C4-2B (cell line): ENCODE results near the gene SPECC1.

ENCODE experiments used
- ZFX ChIP-seq: fragments of 450-650 bp; IDR thresholded peaks from 2 replicates; pipeline ENCODE4 v1.6.1; 2017
- TF ChIP-seq, protein P1 (sequence below): fragments of 450-650 bp; conservative IDR thresholded peaks from 2 replicates; pipeline ENCODE4 v1.5.1; 2017; ENCODE audit warnings: mild to moderate bottlenecking

DNA sequence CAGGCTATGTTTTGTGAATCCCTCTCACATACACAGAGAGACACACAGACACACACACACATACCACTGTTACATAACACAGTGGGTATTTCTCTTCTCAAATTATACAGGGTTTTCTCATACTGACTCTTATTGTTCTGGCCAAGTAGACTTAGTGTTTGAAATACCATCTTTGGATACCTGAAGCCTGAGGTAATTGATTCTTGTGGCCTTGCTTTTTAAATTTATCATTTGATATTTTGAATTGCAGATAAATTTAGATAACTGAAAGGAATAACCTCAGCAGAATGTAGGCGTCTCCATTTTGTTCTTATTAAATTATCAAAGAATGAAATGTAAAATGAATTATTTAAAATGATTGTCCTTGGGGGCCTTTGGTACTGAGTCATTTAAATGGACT is 234.4 kb downstream of the SPECC1 start:
- TF ChIP-seq, protein P1, sequence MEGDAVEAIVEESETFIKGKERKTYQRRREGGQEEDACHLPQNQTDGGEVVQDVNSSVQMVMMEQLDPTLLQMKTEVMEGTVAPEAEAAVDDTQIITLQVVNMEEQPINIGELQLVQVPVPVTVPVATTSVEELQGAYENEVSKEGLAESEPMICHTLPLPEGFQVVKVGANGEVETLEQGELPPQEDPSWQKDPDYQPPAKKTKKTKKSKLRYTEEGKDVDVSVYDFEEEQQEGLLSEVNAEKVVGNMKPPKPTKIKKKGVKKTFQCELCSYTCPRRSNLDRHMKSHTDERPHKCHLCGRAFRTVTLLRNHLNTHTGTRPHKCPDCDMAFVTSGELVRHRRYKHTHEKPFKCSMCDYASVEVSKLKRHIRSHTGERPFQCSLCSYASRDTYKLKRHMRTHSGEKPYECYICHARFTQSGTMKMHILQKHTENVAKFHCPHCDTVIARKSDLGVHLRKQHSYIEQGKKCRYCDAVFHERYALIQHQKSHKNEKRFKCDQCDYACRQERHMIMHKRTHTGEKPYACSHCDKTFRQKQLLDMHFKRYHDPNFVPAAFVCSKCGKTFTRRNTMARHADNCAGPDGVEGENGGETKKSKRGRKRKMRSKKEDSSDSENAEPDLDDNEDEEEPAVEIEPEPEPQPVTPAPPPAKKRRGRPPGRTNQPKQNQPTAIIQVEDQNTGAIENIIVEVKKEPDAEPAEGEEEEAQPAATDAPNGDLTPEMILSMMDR, result no peak
- no peak for TF ChIP-seq ZFX
